Bronchial epithelial cell (primary cell): ENCODE results near the gene FRMD3. TPM values are rescaled to one million over a fixed set of nuclear protein-coding genes. Genes with fewer than 3 reads are reported as not detected.

Source experiments
- DNase-seq: peaks from one replicate; pipeline ENCODE4 v3.0.0-alpha.2; 2010; ENCODE audit warnings: low read depth
- FAIRE-seq: peaks from 2 replicates; lab custom pipeline; 2011; peaks lifted over from hg19 to GRCh38; lab: Jason Lieb, UNC
- H3K27me3 ChIP-seq: 2 replicates; pipeline ENCODE4 v1.5.1; 2011; ENCODE audit warnings: low read length; ENCODE audit not compliant: control insufficient read depth, insufficient read depth
- H3K36me3 ChIP-seq: 2 replicates; pipeline ENCODE4 v1.5.1; 2011; ENCODE audit warnings: low read length; ENCODE audit not compliant: control insufficient read depth, insufficient read depth
- H3K4me3 ChIP-seq: 2 replicates; pipeline ENCODE4 v1.5.1; 2011; ENCODE audit warnings: mild to moderate bottlenecking, low read depth, low read length, control low read depth
- total RNA-seq: library from RNA; depleted of rRNA; stranded (reverse); fragments of >200 nt; gene quantifications from 2 replicates; pipeline ENCODE4 v1.2.1, GENCODE V29; 2014
- TF ChIP-seq, protein P1 (sequence below): IDR thresholded peaks from 2 replicates; pipeline ENCODE4 v1.5.1; 2011; ENCODE audit warnings: mild to moderate bottlenecking, moderate library complexity, low read length, control low read depth, inconsistent platforms; ENCODE audit not compliant: insufficient read depth, severe bottlenecking

The FRMD3 gene
- total RNA-seq, 1 donor from 2014 or later = under 0.01 TPM

DNA sequence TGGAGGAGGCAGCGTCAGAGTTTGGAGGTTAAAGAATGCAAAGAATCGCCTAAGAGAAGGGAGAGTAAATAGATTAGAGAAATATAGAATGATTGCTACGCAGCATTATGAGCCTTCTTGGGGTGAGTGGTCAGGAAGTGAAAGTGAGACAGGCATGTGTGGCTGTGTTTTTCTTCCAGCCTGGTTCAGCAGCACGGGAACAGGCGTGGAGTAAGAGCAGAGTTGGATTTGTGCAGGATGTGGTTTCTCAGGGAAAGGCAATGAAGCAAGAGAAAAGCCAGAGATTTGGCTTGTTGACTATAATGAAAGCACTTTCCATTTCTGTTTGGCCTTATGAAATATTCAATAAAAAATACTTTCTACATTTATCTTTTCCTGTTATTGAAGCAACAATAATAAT, 34.3 kb upstream of the FRMD3 start:
- H3K36me3 ChIP-seq = no peaks in the 10 kb centered on the region
- TF ChIP-seq, protein P1, sequence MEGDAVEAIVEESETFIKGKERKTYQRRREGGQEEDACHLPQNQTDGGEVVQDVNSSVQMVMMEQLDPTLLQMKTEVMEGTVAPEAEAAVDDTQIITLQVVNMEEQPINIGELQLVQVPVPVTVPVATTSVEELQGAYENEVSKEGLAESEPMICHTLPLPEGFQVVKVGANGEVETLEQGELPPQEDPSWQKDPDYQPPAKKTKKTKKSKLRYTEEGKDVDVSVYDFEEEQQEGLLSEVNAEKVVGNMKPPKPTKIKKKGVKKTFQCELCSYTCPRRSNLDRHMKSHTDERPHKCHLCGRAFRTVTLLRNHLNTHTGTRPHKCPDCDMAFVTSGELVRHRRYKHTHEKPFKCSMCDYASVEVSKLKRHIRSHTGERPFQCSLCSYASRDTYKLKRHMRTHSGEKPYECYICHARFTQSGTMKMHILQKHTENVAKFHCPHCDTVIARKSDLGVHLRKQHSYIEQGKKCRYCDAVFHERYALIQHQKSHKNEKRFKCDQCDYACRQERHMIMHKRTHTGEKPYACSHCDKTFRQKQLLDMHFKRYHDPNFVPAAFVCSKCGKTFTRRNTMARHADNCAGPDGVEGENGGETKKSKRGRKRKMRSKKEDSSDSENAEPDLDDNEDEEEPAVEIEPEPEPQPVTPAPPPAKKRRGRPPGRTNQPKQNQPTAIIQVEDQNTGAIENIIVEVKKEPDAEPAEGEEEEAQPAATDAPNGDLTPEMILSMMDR = no peak
- H3K4me3 ChIP-seq = no peak overlapping the region
- peak; percentile 49 for DNase-seq
- FAIRE-seq = no peak
- no peaks in the 10 kb centered on the region for H3K27me3 ChIP-seq

DNA sequence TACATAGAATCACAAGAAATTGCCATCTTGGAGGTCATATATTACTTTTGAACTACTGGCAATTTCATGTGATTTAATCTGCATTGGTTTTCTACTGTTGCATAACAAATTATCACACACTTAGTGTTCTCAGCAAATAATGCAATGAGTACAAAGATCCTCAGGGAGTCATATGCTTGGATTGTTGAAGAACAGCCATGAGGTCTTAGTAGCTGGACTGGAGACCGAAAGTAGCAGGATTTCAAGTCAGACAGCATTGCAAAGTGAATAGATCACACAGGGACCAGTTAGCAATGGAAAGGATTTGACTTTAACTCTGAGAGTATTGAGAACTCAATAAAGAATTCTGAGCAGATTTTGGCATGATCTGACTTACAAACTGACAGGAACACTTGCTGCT, 32.2 kb upstream of the FRMD3 start:
- DNase-seq (peak; percentile 76), FAIRE-seq (no peak)

DNA sequence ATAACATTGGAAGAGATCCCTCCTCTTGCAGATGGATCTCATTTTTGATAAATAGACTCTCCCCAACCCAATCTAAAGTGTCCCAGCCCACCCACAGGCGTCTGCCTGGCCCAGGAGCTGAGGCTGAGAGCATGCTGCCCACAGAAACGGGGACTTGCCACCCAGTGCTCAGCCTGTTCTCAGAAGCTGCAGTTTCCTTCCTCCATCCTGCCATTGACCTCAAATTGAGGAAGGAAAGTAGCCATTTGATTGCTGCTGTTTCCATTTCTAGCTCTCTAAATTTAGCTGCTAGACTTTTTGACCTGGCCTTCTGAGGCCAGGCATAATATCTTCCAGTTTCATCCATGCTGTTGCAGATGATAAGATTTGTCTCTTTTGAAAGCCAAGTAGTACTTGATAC, 31.1 kb upstream of the FRMD3 start:
- DNase-seq = no peak
- no peak for FAIRE-seq
- Histone ChIP-seq H3K4me3 (no peak overlapping the region), H3K36me3 (no peaks in the 10 kb centered on the region), H3K27me3 (no peaks in the 10 kb centered on the region)
- TF ChIP-seq, protein P1 = no peak

More for the DNA sequence above, 32.2 kb upstream of the FRMD3 start:
- TF ChIP-seq, protein P1 = no peak
- Histone ChIP-seq H3K4me3 (no peak overlapping the region), H3K36me3 (no peaks in the 10 kb centered on the region), H3K27me3 (no peaks in the 10 kb centered on the region)

DNA sequence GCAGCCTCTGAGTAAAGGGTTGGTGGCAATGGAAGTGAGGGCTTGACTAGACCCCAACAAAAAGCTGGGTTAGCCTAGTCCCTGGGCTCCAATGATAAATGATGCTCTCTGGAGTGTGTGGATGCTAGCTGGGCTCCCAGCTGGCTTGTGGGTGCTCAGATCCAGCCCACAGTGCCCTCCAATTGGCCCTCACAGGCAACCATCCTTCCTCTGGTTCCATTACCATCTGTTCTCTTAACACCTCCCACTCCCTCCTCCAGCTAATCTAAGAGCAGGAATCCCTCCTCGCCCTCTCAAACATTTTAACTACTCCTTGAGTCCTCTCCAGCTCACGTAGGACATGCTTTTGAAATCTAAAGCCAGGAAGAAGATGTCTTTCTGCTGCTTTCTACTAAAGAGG, 25.2 kb upstream of the FRMD3 start:
- Histone ChIP-seq H3K36me3 (no peaks in the 10 kb centered on the region), H3K4me3 (no peak overlapping the region), H3K27me3 (peaks cover 2% of the 10 kb centered on the region)
- FAIRE-seq (no peak), DNase-seq (no peak)
- TF ChIP-seq, protein P1 = no peak

DNA sequence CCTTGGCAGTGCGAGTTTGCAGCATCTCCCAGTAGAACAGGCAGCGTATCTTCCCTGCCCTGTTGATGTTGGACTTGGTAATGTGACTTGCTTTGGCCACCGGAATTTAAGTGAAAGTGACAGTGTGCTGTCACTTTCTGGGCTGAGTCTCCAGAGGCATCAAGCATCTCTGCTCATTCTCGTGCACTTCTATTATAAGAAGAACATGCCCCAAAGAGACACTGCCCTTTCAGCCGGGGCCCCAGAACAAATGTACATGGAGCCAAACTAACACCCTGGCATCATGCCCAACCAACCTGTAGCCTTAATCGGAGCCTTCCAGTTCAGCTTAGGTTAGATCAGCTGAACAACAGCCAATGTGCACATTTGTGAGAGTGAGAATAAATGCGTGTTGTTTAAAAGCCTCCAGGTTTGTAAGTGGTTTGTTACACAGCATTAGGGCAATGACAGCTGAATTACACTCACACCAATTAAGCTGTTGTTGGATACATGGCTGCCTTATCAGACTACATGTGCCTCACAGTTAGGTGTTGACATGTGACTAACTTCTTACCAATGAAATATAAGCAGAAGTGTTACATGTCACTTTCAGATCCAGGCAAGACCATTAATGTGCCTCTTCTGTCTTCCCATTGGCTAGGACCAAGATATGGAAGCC, 22.1 kb upstream of the FRMD3 start:
- H3K36me3 ChIP-seq = no peaks in the 10 kb centered on the region
- H3K4me3 ChIP-seq = no peak overlapping the region
- TF ChIP-seq, protein P1 = no peak
- FAIRE-seq = no peak
- DNase-seq = no peak
- peaks cover 2% of the 10 kb centered on the region for H3K27me3 ChIP-seq

DNA sequence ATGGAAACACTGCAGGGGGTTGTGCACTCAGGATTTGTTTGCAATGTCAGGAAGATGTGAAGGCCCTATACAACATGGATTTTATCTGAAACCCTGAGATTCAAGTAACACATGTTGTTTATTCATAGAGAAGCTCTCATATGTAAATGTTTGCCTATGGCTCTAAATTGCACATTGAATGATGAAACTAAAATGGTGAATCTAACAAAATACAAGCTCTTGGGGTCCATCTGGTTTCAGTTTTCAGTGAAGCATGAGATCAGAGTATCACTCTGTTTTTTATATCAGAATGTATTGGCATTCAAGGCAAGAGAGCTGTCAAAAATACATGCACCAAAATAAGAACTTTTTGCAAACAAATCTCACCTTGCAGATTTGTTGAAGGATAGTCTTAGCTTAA, 19.6 kb upstream of the FRMD3 start:
- peaks cover 2% of the 10 kb centered on the region for H3K27me3 ChIP-seq
- FAIRE-seq (no peak), DNase-seq (no peak)
- H3K36me3 ChIP-seq = no peaks in the 10 kb centered on the region
- H3K4me3 ChIP-seq = no peak overlapping the region
- TF ChIP-seq, protein P1 = no peak
